KG1 (cell line): ENCODE measurements around the gene DCHS1.

Source experiments
- DNase-seq: peaks from one replicate; lab custom pipeline; 2025; lab: John Stamatoyannopoulos, UW

Gene DCHS1

DNA sequence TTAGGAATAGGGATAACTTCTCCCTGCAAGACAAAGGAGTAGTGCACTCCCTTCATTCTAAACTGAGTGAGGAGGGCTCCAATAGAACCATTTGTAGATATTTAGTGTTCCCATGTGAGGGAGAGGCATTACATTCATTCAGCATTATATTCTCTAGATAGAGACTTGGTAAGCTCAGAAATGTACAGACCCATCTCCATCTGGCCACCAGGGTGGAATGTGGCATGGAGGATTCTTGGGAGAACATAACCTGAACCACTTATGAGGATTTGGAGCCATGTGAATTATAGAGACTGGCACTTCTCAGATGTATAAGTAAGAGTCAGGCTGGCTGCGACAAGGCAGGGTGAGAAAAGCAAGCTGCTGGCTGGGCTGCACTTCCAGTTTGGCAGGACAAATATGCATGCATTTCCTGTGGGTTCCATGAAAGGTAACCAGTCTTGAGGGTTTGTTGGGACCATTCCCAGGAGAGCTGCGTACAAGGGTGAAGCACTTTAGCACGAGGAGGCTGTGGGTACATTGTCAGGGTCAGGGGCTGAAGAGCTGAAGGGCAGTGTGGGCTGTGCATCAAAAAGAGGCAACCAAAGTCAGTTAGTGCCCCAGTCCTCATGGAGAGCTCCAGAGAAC is 61.4 kb downstream of the DCHS1 start:
- DNase-seq, result no peak

DNA sequence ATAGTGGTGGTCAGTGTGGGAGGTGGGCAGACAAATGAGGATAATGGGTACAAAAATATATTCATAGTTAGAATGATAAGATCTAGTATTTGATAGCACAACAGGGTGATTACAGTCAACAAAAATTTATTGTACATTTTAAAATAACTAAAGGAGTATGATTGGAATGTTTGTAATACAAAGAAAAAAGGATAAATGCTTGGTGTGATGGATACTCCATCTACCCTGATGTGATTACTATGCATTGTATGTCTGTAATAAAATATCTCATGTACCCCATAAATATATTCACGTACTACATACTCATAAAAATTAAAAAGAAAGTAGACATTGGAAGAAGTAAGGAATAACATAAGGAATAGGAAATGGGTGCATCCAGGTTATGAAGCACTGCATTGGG is 67.6 kb downstream of the DCHS1 start:
- no peak for DNase-seq

DNA sequence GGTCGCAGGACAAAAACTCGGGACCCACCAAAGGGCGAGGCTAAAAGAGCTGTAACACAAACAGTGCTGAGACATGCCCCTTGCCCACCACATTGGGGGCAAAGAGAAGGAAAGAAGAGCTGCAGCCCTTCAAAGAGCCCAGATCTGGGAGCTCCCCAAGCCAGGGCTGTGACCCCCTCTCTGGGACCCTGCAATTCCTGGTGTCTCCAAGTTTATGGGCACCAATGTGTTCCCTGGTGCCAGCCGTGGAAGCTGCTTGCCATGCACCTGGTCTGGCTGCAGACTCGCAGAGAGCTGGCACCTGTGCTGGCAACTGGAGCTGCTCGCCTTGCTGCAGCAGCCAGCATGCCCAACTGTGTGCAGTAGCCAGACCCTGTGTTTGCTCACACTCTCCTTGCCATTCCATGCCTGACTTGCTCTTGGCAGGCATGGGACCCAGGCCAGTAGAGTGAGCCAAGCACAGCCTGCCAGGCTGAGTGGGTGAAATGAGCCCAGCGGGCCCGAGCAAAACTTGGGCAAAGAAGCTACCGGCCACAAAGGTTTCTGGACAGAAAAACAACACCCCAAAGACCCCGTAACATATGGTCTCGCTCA is 68.2 kb downstream of the DCHS1 start:
- no peak for DNase-seq

DNA sequence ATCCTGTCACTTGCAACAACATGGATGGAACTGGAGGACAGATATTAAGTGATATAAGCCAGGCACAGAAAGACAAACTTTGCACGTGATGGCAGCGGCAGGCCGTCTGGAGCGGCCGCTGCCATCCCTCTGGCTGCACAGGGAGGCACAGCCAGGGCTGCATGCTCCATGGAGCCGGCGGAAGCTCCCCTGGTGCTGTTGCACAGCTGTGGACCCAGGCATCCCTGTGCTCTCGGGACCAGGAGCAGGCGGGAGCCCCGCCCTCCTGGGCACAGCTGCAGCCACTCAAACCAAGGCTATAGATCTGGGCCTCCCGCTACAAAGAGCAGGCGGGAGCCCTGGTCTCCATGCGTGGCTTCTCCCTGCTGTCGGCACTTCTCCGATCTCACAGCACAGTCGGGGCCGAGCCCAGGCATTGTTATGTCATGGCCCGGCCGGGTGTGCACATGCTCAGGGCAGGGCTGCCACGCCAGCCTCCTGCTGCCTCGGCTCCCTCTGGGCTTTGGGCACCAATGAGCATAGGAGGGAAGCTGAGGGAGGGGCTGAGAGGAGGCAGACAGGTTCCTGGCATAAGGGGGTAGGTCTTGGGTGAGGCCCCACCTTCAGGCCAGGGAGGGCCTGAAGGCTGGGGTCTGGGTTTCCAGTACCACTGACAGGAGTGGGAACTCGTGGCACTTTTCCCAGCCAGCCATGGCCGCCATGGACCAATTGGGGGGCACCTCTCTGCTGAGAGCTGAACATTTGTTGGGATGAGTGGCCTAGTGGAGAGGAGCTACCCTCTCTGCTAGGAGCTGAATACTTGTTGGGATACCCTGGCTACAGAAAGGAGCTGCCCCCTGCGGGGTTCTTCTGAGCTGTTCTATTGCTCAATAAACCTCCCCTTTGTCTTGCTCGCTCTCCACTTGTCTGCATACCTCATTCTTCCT is 68.9 kb downstream of the DCHS1 start:
- DNase-seq, result no peak

DNA sequence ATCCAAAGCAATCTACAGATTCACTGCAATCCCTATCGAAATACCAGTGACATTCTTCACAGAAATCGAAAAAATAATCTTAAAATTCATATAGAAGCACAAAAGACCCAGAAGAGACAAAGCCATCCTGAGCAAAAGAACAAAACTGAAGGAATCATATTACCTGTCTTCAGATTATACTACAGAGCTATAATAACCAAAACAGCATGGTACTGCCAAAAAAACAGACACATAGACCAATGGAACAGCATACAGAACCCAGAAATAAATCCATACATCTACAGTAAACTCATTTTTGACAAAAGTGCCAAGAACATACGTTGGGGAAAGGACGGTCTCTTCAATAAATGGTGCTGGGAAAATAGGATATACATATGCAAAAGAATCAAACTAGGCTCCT is 71.1 kb downstream of the DCHS1 start:
- DNase-seq, result no peak

DNA sequence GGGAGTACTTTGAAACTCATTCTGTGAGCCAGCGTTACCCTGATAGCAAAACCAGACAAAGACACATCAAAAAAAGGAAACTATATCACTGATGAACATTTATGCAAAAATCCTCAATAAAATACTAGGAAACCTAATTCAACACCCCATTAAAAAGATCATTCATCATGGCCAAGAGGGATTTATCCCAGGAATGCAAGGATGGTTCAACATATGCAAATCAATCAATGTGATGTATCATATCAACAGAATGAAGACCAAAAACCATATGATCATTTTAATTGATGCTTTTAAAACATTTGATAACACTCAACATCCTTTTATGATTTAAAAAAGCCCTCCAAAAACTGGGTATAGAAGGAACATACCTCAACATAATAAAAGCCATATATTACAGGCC is 72.0 kb downstream of the DCHS1 start:
- DNase-seq, result no peak

GRCh38 chr11:6579681-6580080 is 75.9 kb downstream of the DCHS1 start:
- no peak for DNase-seq

GRCh38 chr11:6578134-6578533 is 77.5 kb downstream of the DCHS1 start:
- DNase-seq, result no peak

GRCh38 chr11:6576471-6577373 is 78.9 kb downstream of the DCHS1 start:
- no peak for DNase-seq

DNA sequence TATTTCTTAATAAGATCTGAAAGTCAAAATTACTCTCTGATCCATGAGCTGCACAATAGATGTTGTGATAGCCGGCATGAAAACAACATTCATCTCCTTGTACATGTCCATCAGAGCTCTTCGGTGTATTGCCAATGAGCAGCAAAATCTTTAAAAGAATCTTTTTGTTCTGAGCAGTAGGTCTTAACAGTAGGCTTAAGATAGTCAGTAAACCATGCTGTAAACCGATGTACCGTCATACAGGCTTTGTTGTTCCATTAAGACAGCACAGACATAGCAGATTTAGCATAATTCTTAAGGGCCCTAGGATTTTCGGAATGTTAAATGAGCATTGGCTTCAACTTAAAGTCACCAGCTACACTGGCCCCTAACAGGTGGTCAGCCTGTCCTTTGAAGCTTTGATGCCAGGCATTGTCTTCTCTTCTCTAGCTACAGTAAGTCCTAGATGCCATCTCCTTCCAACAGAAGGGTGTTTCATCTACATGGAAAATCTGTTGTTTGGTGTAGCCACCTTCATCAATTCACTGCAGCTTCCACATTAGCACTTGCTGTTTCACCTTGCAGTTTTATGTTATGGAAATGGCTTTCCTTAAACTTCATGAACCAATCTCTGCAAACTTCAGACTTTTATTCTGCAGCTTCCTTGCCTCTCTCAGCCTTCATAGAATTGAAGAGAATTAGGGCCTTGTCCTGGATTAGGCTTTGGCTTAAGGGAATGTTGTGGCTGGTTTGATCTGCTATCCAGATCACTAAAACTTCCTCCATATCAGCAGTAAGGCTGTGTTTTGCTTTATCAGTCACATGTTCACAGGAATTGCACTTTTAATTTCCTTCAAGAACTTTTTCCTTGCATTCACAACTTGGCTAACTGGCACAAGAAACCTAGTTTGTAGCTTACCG is 80.5 kb downstream of the DCHS1 start:
- no peak for DNase-seq

DNA sequence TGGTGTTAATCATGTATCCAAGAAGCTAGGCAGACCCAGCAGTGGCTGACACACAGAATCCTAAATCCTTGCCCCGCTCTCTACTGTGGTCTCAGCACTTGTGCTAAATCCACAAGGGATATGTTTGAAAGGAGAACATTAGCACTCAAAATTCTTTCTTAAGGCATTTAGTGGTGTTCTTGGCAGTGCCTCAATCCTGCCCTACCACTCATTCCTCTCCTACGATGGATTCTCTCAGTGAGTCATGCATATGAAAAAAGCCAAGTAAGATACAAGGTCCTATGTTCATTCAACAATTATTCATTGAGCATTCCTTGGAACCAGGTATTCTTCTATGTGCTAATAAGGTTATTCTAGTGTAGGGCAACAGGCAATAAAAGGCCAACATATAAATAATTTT is 83.4 kb downstream of the DCHS1 start:
- no peak for DNase-seq

DNA sequence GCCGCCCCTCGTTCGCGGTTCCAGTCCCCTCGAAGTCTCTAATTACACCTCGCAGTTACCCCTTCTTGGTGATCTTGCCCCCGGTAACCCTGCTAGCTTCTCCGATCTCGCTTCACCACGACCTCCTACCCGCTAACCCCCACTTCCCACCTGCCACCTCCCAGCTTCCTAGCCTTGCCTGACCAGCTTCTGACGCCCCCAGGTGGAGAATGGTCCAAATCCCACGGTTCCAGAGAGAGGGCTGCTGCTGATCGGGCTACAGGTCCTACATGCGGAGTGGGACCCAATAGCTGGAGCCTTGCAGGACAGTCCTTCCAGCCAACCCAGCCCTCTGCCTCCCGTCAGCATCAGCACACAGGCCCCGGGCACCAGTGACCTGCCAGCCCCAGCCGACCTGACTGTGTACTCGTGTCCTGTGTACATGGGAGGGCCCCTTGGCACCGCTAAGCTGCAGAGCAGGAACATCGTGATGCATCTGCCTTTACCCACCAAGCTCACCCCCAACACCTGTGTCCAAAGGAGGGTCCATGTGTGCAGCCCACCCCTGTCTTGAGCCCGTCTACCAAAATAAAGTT is 84.1 kb downstream of the DCHS1 start:
- no peak for DNase-seq
